ENCODE measurements around the gene PCDHGB5.
"Not testable (repeated sequence)": the region's sequence is repeated elsewhere in the genome, so short reads cannot be mapped to it uniquely, and the experiment has no call there.

The PCDHGB5 gene

GRCh38 chr5:141397756-141398551 is at the start of gene PCDHGB5:
PCDHGB5 (plus strand) TSS chr5:141397947; CDS start chr5:141398128, 181 bp downstream.
- DNase-seq (ENCODE audit: low read depth, low spot score) = not testable (repeated sequence)

GRCh38 chr5:141349917-141350619 is 47.7 kb upstream of the PCDHGB5 start, which contains the start of gene PCDHGB1:
PCDHGB1 (plus strand) TSS chr5:141350099; CDS start chr5:141350261, 162 bp downstream.
- DNase-seq (ENCODE audit: low read depth, low spot score) = no peak

- no peak for DNase-seq (ENCODE audit: low read depth, low spot score)
Measured at GRCh38 chr5:141351591-141351990, 46.2 kb upstream of the PCDHGB5 start.

- no peak for DNase-seq (ENCODE audit: low read depth, low spot score)
Measured at GRCh38 chr5:141354900-141355469, 42.8 kb upstream of the PCDHGB5 start, which contains the start of gene PCDHGA4. PCDHGA4 (plus strand) TSS chr5:141355021; CDS start chr5:141355108, 87 bp downstream.

- DNase-seq (ENCODE audit: low read depth, low spot score) = no peak
Measured at GRCh38 chr5:141355641-141356040, 42.1 kb upstream of the PCDHGB5 start.

- DNase-seq (ENCODE audit: low read depth, low spot score) = no peak
Measured at GRCh38 chr5:141356133-141356532, 41.6 kb upstream of the PCDHGB5 start.

GRCh38 chr5:141356950-141357349 is 40.8 kb upstream of the PCDHGB5 start:
- DNase-seq (ENCODE audit: low read depth, low spot score) = no peak

- DNase-seq (ENCODE audit: low read depth, low spot score) = no peak
Measured at GRCh38 chr5:141359790-141360426, 37.8 kb upstream of the PCDHGB5 start, which contains the start of gene PCDHGB2. PCDHGB2 (plus strand) TSS chr5:141359994; CDS start chr5:141360136, 142 bp downstream.

GRCh38 chr5:141360685-141361084 is 37.1 kb upstream of the PCDHGB5 start:
- no peak for DNase-seq (ENCODE audit: low read depth, low spot score)

- DNase-seq (ENCODE audit: low read depth, low spot score) = no peak
Measured at GRCh38 chr5:141362719-141363118, 35.0 kb upstream of the PCDHGB5 start.

GRCh38 chr5:141363952-141364660 is 33.6 kb upstream of the PCDHGB5 start, which contains the start of gene PCDHGA5:
PCDHGA5 (plus strand) TSS chr5:141364162; CDS start chr5:141364331, 169 bp downstream.
- no peak for DNase-seq (ENCODE audit: low read depth, low spot score)

GRCh38 chr5:141366016-141366896 is 31.5 kb upstream of the PCDHGB5 start:
- DNase-seq (ENCODE audit: low read depth, low spot score) = no peak

GRCh38 chr5:141369994-141370848 is 27.5 kb upstream of the PCDHGB5 start, which contains the start of gene PCDHGB3:
PCDHGB3 (plus strand) TSS chr5:141370242; CDS start chr5:141370395, 153 bp downstream.
- no peak for DNase-seq (ENCODE audit: low read depth, low spot score)

GRCh38 chr5:141371572-141372475 is 25.9 kb upstream of the PCDHGB5 start:
- DNase-seq (ENCODE audit: low read depth, low spot score) = no peak

GRCh38 chr5:141373673-141374317 is 24.0 kb upstream of the PCDHGB5 start, which contains the start of gene PCDHGA6:
PCDHGA6 (plus strand) TSS chr5:141373891; CDS start chr5:141374084, 193 bp downstream.
- no peak for DNase-seq (ENCODE audit: low read depth, low spot score)

- DNase-seq (ENCODE audit: low read depth, low spot score) = no peak
Measured at GRCh38 chr5:141374627-141375026, 23.1 kb upstream of the PCDHGB5 start.

All from iPS DF 19.7 (cell line).